Astrocyte (in vitro differentiated cells and primary cell): ENCODE data around the gene EIF4E.

Source experiments
- CTCF ChIP-seq: IDR thresholded peaks from 2 replicates; pipeline ENCODE4 v1.5.1; 2011; ENCODE audit warnings: low read depth, mild to moderate bottlenecking, inconsistent platforms, low read length, moderate library complexity; ENCODE audit not compliant: insufficient read depth
- EZH2 ChIP-seq: IDR thresholded peaks from 2 replicates; pipeline ENCODE4 v1.6.1; 2012; ENCODE audit warnings: mild to moderate bottlenecking, low read length, inconsistent platforms; ENCODE audit not compliant: insufficient read depth

GRCh38 chr4:98977557-98977956, 48.6 kb upstream of the EIF4E start:
- TF ChIP-seq CTCF (no peak), EZH2 (no peak)
